Measurements from ENCODE around the gene RCVRN. TPM values are rescaled to one million over a fixed set of nuclear protein-coding genes. Genes with fewer than 3 reads are reported as not detected.

Gene RCVRN
- total RNA-seq, 1 experiment from 2014 or later = not detected

GRCh38 chr17:9942885-9943284 lies 37.8 kb upstream of the RCVRN start:
- BruUV-seq (replicated peaks) = no TSS peak
- H3K36me3 ChIP-seq (ENCODE audit: low read depth) = no peaks in the 10 kb centered on the region

GRCh38 chr17:9941305-9941704 lies 36.2 kb upstream of the RCVRN start:
- H3K9me3 ChIP-seq (ENCODE audit: insufficient read depth, low read depth) = no peaks in the 10 kb centered on the region
- intact Hi-C loops (cut with micrococcal nuclease; ENCODE audit: unreplicated experiment) = no loop called here
- CTCF ChIA-PET = no interaction called here
- no peaks in the 10 kb centered on the region for H3K4me1 ChIP-seq (replicated peaks; ENCODE audit: insufficient read depth)
- no peak overlapping the region for H2AFZ ChIP-seq
- POLR2A ChIA-PET (ENCODE audit: unreplicated experiment) = no interaction called here
- no peaks in the 10 kb centered on the region for H3K9me2 ChIP-seq (ENCODE audit: insufficient read depth)
- no peaks in the 10 kb centered on the region for H3K79me2 ChIP-seq (ENCODE audit: low read depth)
- DNase-seq = no peak
- H4K20me1 ChIP-seq (ENCODE audit: insufficient read depth) = no peaks in the 10 kb centered on the region
- peaks cover 80% of the 10 kb centered on the region for H3K27me3 ChIP-seq (ENCODE audit: insufficient read depth, low read depth)
- no peaks in the 10 kb centered on the region for H3K36me3 ChIP-seq (ENCODE audit: low read depth)
- no peaks in the 10 kb centered on the region for H3F3A ChIP-seq (ENCODE audit: insufficient read depth, low read depth)
- no TSS peak for BruUV-seq (replicated peaks)
- no peak overlapping the region for H3K4me3 ChIP-seq
- TF ChIP-seq, protein P1, sequence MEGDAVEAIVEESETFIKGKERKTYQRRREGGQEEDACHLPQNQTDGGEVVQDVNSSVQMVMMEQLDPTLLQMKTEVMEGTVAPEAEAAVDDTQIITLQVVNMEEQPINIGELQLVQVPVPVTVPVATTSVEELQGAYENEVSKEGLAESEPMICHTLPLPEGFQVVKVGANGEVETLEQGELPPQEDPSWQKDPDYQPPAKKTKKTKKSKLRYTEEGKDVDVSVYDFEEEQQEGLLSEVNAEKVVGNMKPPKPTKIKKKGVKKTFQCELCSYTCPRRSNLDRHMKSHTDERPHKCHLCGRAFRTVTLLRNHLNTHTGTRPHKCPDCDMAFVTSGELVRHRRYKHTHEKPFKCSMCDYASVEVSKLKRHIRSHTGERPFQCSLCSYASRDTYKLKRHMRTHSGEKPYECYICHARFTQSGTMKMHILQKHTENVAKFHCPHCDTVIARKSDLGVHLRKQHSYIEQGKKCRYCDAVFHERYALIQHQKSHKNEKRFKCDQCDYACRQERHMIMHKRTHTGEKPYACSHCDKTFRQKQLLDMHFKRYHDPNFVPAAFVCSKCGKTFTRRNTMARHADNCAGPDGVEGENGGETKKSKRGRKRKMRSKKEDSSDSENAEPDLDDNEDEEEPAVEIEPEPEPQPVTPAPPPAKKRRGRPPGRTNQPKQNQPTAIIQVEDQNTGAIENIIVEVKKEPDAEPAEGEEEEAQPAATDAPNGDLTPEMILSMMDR (conservative IDR thresholded peaks at IDR 0.05) = no peak
- TF ChIP-seq EZH2 (IDR thresholded peaks at IDR 0.05; ENCODE audit: low read depth) = no peak
- no peak overlapping the region for H3K4me2 ChIP-seq
- no peak overlapping the region for H3K27ac ChIP-seq

More at GRCh38 chr17:9942885-9943284, 37.8 kb upstream of the RCVRN start:
- ChIA-PET CTCF (no interaction called here), POLR2A (ENCODE audit: unreplicated experiment) (no interaction called here)
- Histone ChIP-seq H3K4me3 (no peak overlapping the region), H3K79me2 (ENCODE audit: low read depth) (no peaks in the 10 kb centered on the region), H3K27me3 (ENCODE audit: insufficient read depth, low read depth) (peaks cover 79% of the 10 kb centered on the region), H3F3A (ENCODE audit: insufficient read depth, low read depth) (no peaks in the 10 kb centered on the region), H3K9me3 (ENCODE audit: insufficient read depth, low read depth) (no peaks in the 10 kb centered on the region), H3K9me2 (ENCODE audit: insufficient read depth) (no peaks in the 10 kb centered on the region), H2AFZ (no peak overlapping the region), H3K27ac (no peak overlapping the region), H3K4me2 (no peak overlapping the region), H4K20me1 (ENCODE audit: insufficient read depth) (no peaks in the 10 kb centered on the region), H3K4me1 (replicated peaks; ENCODE audit: insufficient read depth) (no peaks in the 10 kb centered on the region)
- TF ChIP-seq EZH2 (IDR thresholded peaks at IDR 0.05; ENCODE audit: low read depth) = no peak
- TF ChIP-seq, protein P1 (conservative IDR thresholded peaks at IDR 0.05) = no peak
- DNase-seq = no peak
- intact Hi-C loops (cut with micrococcal nuclease; ENCODE audit: unreplicated experiment) = no loop called here

- Histone ChIP-seq H3K4me1 (replicated peaks; ENCODE audit: insufficient read depth) (no peaks in the 10 kb centered on the region), H2AFZ (no peak overlapping the region), H3K27ac (no peak overlapping the region), H3K4me3 (no peak overlapping the region), H3K27me3 (ENCODE audit: insufficient read depth, low read depth) (peaks cover 79% of the 10 kb centered on the region), H3K9me2 (ENCODE audit: insufficient read depth) (no peaks in the 10 kb centered on the region), H3K9me3 (ENCODE audit: insufficient read depth, low read depth) (no peaks in the 10 kb centered on the region), H3K36me3 (ENCODE audit: low read depth) (no peaks in the 10 kb centered on the region), H3K79me2 (ENCODE audit: low read depth) (no peaks in the 10 kb centered on the region), H3F3A (ENCODE audit: insufficient read depth, low read depth) (no peaks in the 10 kb centered on the region), H4K20me1 (ENCODE audit: insufficient read depth) (no peaks in the 10 kb centered on the region), H3K4me2 (no peak overlapping the region)
- ChIA-PET CTCF (no interaction called here), POLR2A (ENCODE audit: unreplicated experiment) (no interaction called here)
- TF ChIP-seq, protein P1 (conservative IDR thresholded peaks at IDR 0.05) = no peak
- TF ChIP-seq EZH2 (IDR thresholded peaks at IDR 0.05; ENCODE audit: low read depth) = no peak
- DNase-seq = no peak
- BruUV-seq (replicated peaks) = no TSS peak
- intact Hi-C loops (cut with micrococcal nuclease; ENCODE audit: unreplicated experiment) = no loop called here
Measured at GRCh38 chr17:9940841-9941240, 35.8 kb upstream of the RCVRN start.
